Bone marrow (tissue), 2 donors: ENCODE results near the gene LMO1.

Source experiments
- DNase-seq, 2 donors: peaks; one replicate each; lab custom pipeline; 2025; lab: John Stamatoyannopoulos, UW

LMO1 gene

DNA sequence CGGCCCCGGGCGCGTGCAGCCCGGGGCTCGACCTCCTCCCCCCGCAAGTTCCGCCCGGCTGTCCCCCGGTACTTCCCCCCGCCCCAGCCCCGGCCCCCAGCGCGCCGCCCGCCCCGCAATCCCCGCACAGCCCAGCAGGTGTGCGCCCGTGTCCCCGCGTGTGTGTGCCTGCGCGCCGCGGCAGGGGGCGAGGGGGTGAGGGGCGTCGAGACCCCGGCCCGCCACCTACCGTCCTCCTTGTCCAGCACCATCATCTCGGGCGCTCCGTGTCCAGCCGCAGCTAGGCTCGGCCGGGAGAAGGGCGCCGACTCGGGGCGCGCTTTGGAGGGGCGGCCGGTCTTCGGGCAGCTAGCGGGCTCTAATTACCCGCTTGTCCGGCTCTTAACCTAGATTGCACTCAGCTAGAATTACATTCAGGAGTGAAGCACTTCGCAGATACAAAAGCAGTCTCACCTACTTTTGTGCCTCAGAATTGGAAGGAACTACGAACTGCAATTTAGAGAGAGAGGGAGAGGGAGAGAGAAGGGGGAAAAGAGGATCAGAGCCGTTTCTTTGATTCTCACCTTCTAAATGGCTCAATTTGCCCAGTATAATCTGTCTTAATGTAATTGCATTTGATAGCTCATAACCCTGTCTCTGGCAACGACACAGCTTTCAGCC lies 439 bp downstream of the LMO1 start:
- no peak for DNase-seq

GRCh38 chr11:8262552-8263108 lies 1.0 kb downstream of the LMO1 start:
- DNase-seq: no peak

- no peak for DNase-seq
These were observed 1.6 kb downstream of the LMO1 start for GRCh38 chr11:8261921-8262551.

DNA sequence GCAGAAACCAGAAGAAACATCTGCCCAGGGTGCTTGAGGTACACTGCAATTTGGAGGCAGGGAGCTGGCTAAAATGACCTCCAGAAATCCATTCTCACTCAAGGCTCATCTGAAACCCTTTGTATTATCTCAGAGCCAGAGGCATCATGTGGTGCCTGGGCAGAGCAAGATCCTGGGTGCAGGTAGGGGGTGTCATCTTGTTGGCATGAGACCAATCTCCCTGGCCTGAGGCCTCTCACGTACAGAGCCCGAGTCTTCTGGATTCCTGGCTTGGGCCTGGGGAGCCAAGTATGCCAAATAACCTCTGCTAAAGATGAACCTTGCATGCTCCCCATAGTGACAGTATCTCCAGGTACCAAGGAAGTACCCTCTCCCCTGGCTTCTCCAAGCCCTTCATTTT lies 2.4 kb downstream of the LMO1 start:
- DNase-seq: no peak

- DNase-seq: no peak
These were observed 3.3 kb downstream of the LMO1 start for GRCh38 chr11:8260202-8260966.

- DNase-seq: peak in 1 of 2 donors; percentile 82
These were observed 4.2 kb downstream of the LMO1 start for GRCh38 chr11:8259306-8259959.

- DNase-seq: peak in 1 of 2 donors; percentile 78
These were observed 4.9 kb downstream of the LMO1 start for GRCh38 chr11:8258784-8259183.

GRCh38 chr11:8258289-8258688 lies 5.4 kb downstream of the LMO1 start:
- peak in 1 of 2 donors; percentile 55 for DNase-seq

GRCh38 chr11:8257003-8257664 lies 6.5 kb downstream of the LMO1 start:
- no peak for DNase-seq

GRCh38 chr11:8256271-8257002 lies 7.2 kb downstream of the LMO1 start:
- no peak for DNase-seq

- DNase-seq: no peak
These were observed 10.1 kb downstream of the LMO1 start for GRCh38 chr11:8253566-8253965.

GRCh38 chr11:8252946-8253345 lies 10.7 kb downstream of the LMO1 start:
- no peak for DNase-seq

GRCh38 chr11:8252388-8252787 lies 11.3 kb downstream of the LMO1 start:
- DNase-seq: no peak

DNA sequence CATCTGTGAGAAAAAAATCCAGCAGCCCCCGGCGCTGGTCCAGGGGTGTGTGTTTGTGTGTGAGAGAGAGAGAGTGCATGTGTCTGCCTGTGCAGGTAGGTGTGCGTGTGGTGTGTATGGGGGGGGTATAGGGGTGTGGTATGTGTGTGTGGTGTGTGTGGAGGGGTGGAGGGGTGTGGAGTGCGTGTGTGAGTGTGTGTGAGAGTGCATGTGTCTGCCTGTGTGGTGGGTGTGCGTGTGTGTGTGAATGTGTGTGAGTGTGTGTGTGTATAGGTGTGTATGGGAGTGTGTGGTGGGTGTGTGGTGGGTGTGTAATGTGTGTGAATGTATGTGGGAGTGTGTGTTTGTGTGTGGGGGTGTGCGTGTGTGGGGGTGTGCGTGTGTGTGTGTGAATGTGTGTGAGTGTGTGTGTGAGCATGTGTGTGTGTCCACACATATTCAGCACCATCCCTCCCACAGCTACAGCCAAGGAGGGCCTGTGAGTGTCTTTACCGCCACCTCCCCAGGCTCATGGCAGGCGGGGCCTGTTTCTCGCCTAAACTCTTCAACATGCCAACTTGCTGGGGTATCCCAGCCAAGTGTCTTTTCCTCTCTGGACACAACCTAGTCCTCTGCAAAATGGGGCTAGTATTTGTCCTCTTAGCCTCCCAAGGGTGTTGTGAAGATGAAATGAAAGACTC lies 11.9 kb downstream of the LMO1 start:
- DNase-seq: no peak

- DNase-seq: no peak
These were observed 12.6 kb downstream of the LMO1 start for GRCh38 chr11:8250981-8251615.

- no peak for DNase-seq
These were observed 13.2 kb downstream of the LMO1 start for GRCh38 chr11:8250434-8250833.

- no peak for DNase-seq
These were observed 14.2 kb downstream of the LMO1 start for GRCh38 chr11:8249482-8249881.

DNA sequence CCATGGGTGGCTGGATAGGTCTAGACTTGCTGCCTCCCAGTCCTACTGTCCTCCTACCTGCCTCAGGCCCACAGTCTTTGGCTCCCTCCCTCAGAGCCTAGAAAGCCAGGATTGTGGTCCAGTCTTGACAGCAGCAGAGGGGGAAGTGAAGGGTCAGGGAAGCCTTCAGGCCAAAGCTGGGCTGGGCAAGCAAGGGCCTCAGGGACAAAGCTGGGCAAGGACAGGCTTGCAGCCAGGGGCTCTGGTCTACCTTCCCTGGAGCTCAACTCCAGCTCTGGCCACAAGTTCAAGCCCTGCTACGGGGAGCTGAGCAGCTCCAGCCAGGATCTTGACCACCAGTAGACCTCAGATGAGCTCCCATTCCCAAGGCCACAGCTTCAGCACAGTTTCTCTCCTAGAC lies 14.9 kb downstream of the LMO1 start:
- no peak for DNase-seq

DNA sequence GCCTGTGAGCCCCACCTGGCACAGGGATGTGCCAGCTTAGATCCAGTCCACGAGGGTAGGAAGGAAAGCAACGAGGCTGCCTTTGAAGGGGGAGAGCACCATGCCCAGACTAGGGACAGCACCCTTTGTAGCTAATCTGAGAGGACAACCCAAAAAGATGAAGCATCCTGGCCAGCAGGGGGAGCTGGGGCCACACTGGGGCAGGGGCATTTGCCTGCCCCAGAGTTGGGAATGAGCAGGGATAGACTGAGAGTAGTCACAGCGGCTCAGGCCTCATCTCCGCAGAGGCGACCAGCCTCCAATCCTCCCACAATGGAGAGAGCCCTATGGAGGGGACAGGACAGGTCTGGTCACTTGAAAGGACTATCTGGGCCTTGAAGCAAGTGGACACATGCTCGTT lies 16.4 kb downstream of the LMO1 start:
- peak; percentile 18 to 44 for DNase-seq

- DNase-seq: no peak
These were observed 20.2 kb downstream of the LMO1 start for GRCh38 chr11:8243458-8243857.
